Choroid plexus epithelial cell (primary cell): ENCODE results near the gene GPR137B.

Source experiments
- DNase-seq: peaks from one replicate; pipeline ENCODE4 v3.0.0-alpha.2; 2010; ENCODE audit warnings: low read depth
- H3K4me3 ChIP-seq: 2 replicates; pipeline ENCODE4 v1.5.1; 2011; ENCODE audit warnings: low read depth, mild to moderate bottlenecking, control low read depth, low read length, moderate library complexity
- TF ChIP-seq, protein P1 (sequence below): conservative IDR thresholded peaks from 2 replicates; pipeline ENCODE4 v1.5.1; 2011; ENCODE audit warnings: low read depth, mild to moderate bottlenecking, control low read depth, inconsistent platforms, low read length, moderate library complexity

Gene GPR137B

DNA sequence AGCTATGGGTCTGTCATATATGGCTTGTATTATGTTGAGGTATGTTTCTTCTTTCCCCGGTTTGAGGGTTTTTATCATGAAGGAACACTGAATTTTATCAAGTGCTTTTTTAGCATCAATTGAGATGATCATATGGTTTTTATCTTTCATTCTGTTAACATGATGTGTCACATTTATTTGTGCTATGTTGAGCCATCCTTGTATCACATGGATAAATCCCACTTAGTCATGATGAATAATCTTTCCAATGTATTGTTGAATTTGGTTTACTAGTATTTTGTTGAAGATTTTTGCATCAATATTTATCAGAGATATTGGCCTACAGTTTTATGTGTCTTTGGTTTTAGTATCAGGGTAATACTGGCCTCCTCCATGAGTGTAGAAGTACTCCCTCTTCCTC is 61.7 kb downstream of the GPR137B start:
- DNase-seq, result no peak
- TF ChIP-seq, protein P1, sequence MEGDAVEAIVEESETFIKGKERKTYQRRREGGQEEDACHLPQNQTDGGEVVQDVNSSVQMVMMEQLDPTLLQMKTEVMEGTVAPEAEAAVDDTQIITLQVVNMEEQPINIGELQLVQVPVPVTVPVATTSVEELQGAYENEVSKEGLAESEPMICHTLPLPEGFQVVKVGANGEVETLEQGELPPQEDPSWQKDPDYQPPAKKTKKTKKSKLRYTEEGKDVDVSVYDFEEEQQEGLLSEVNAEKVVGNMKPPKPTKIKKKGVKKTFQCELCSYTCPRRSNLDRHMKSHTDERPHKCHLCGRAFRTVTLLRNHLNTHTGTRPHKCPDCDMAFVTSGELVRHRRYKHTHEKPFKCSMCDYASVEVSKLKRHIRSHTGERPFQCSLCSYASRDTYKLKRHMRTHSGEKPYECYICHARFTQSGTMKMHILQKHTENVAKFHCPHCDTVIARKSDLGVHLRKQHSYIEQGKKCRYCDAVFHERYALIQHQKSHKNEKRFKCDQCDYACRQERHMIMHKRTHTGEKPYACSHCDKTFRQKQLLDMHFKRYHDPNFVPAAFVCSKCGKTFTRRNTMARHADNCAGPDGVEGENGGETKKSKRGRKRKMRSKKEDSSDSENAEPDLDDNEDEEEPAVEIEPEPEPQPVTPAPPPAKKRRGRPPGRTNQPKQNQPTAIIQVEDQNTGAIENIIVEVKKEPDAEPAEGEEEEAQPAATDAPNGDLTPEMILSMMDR, result no peak
- H3K4me3 ChIP-seq, result no peak overlapping the region

DNA sequence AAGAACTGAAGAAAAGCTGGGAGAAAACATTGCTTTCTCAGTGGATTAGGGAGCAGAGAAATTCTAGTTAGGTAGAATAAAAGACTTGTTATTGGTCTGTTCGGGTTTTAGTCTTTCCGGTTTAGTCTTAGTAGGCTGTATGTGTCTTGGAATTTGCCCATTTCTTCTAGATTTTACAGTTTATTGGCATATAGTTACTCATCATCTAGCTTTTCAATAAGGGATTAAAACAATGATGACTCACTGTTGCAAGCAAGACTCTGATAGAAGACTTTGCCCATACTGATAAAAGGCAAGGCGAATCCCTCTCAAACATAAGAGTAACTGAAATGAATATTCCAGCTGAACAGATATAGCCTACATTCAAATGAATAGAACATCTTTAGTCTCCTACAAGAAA is 62.3 kb downstream of the GPR137B start:
- TF ChIP-seq, protein P1, result no peak
- DNase-seq, result no peak
- H3K4me3 ChIP-seq, result no peak overlapping the region

DNA sequence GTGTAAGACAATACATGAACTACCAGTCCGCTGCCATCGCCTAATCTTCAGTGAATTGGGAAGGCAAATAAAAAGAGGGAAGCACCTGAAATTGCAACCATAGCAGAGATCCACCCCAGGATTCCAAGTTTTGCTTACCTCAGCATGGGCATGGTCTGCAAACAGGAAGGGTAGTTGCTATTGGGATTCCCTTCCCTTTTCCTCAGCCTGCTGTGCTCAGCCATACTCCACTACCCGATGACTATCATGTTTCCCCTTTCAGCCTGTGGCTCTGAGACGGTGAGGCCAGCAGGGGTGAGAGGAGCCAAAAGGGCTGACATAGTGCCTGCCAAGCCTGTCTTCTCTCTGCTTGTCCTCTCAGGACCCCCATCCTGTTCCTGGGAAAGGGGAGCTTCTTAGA is 64.2 kb downstream of the GPR137B start:
- no peak overlapping the region for H3K4me3 ChIP-seq
- TF ChIP-seq, protein P1, result no peak
- DNase-seq, result no peak

DNA sequence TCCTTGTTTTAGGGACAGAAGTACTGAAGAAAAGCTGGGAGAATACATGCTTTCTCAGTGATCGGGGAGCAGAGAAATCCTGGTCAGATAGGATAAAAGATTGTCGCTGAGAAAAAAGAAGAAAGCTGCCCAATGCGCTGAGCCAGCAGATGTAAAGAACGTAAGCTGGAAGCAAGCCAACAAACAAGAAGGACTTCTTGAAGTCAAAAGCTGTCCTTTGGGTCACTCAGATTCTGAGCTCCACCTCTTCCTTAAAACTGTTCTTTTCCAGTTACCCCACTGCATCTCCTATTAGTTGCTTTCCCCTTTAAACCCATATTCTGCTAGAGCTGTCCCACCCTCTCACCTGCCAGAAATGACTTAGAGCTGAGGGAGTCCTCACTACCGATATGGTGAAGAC is 64.8 kb downstream of the GPR137B start:
- peak; percentile 17 for DNase-seq
- H3K4me3 ChIP-seq, result no peak overlapping the region
- TF ChIP-seq, protein P1, result no peak

DNA sequence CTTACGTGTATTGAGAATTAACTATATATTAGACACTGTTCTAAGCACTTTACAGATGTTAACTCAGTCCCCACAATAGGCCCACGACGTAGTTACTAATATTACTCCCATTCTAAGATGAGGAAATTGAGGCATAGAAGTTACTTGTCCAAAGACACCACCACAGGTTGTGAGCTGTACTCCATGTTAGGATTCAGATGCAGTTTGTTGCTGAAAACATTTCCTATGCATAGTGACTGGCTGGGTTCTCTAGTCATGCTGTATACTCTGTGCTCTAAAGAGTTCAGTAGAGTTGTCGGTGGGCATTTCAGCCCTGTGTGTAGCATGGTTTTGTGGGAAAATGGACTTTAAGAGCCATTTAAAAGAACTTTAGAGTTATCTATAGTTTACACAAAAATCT is 65.2 kb downstream of the GPR137B start:
- H3K4me3 ChIP-seq, result no peak overlapping the region
- TF ChIP-seq, protein P1, result no peak
- DNase-seq, result no peak

DNA sequence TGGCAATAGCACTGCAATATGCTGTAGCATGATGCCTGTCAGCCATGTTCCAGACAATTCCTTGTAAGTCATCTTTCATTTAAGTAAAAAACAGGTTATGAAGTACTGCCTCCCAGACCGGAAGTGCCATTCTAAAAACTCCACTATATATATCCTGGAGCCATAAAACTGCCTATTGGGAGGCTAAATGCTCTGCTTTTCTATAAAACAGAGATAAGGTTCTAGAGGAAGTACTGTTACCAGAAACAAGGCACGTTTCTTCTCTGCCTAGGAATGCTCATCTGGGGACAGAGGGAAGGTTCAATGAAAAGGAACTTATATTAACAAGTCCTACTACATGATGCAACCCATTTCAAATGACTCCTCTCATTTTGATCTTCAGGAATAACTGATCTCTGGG is 66.8 kb downstream of the GPR137B start:
- no peak overlapping the region for H3K4me3 ChIP-seq
- no peak for DNase-seq
- TF ChIP-seq, protein P1, result no peak

DNA sequence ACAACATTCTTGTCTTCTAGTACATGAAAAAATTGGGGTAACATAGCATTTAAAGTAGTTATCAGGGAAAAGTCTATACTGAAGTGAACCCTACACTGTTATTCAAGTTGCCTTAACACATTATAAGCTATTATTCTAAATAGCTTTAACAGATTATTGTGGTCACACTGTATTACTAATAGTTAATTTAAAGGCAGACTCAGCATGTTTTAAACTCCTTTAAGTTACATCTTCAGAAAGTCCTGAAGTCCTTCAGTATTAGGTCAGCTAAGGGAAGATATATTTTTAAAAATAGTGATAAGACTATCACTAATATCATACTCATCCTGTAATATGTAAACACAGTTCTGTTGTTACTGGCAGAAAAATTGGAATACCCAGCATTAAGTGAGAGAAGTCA is 67.4 kb downstream of the GPR137B start:
- no peak for DNase-seq
- H3K4me3 ChIP-seq, result no peak overlapping the region
- TF ChIP-seq, protein P1, result no peak
